ENCODE results near the gene PRDM12.
A peak's percentile ranks its signal among the peaks of the same experiment; 100 is the strongest.

The PRDM12 gene

GRCh38 chr9:130689937-130690700, 25.7 kb downstream of the PRDM12 start:
- DNase-seq (ENCODE audit: low read depth): no peak

- DNase-seq (ENCODE audit: low read depth): no peak
Measured at GRCh38 chr9:130692321-130692720, 27.9 kb downstream of the PRDM12 start.

- DNase-seq (ENCODE audit: low read depth): no peak
Measured at GRCh38 chr9:130693101-130693425, 28.7 kb downstream of the PRDM12 start.

- peak; percentile 95 for DNase-seq (ENCODE audit: low read depth)
Measured at GRCh38 chr9:130693426-130694191, 29.2 kb downstream of the PRDM12 start, which contains the start of gene EXOSC2. TSS of gene EXOSC2 (plus strand) at chr9:130693780. CDS start at chr9:130693792, 12 bp downstream.

GRCh38 chr9:130694205-130694604, 29.8 kb downstream of the PRDM12 start:
- DNase-seq (ENCODE audit: low read depth): no peak

- DNase-seq (ENCODE audit: low read depth): no peak
Measured at GRCh38 chr9:130696139-130696650, 31.8 kb downstream of the PRDM12 start.

GRCh38 chr9:130696996-130697395, 32.6 kb downstream of the PRDM12 start:
- no peak for DNase-seq (ENCODE audit: low read depth)

GRCh38 chr9:130698514-130698913, 34.1 kb downstream of the PRDM12 start:
- no peak for DNase-seq (ENCODE audit: low read depth)

- no peak for DNase-seq (ENCODE audit: low read depth)
Measured at GRCh38 chr9:130699047-130699446, 34.7 kb downstream of the PRDM12 start.

GRCh38 chr9:130701059-130702022, 36.9 kb downstream of the PRDM12 start:
- peak; percentile 47 for DNase-seq (ENCODE audit: low read depth)

- no peak for DNase-seq (ENCODE audit: low read depth)
Measured at GRCh38 chr9:130703501-130703900, 39.1 kb downstream of the PRDM12 start.

GRCh38 chr9:130707225-130707976, 43.0 kb downstream of the PRDM12 start:
- DNase-seq (ENCODE audit: low read depth): peak; percentile 59

- DNase-seq (ENCODE audit: low read depth): no peak
Measured at GRCh38 chr9:130710822-130711352, 46.5 kb downstream of the PRDM12 start.

- no peak for DNase-seq (ENCODE audit: low read depth)
Measured at GRCh38 chr9:130711469-130711868, 47.1 kb downstream of the PRDM12 start.

- DNase-seq (ENCODE audit: low read depth): peak; percentile 88
Measured at GRCh38 chr9:130712564-130713285, 48.3 kb downstream of the PRDM12 start.

- no peak for DNase-seq (ENCODE audit: low read depth)
Measured at GRCh38 chr9:130713286-130713960, 49.0 kb downstream of the PRDM12 start.

GRCh38 chr9:130714586-130715110, 50.3 kb downstream of the PRDM12 start:
- no peak for DNase-seq (ENCODE audit: low read depth)

- DNase-seq (ENCODE audit: low read depth): no peak
Measured at GRCh38 chr9:130715270-130715669, 50.9 kb downstream of the PRDM12 start.

- DNase-seq (ENCODE audit: low read depth): no peak
Measured at GRCh38 chr9:130718562-130718961, 54.2 kb downstream of the PRDM12 start.

Measured in stimulated activated CD8-positive, alpha-beta memory T cell treated with anti-CD3 and anti-CD28 coated beads, Interleukin-15, amount 100 ng/mL, for 1 hour (primary cell).